ENCODE data around the gene DCANP1.

The DCANP1 gene

GRCh38 chr5:135425641-135426040 lies 21.5 kb downstream of the DCANP1 start:
- no peak for TF ChIP-seq ZFX (IDR thresholded peaks at IDR 0.05; ENCODE audit: borderline replicate concordance)
- TF ChIP-seq, protein P1, sequence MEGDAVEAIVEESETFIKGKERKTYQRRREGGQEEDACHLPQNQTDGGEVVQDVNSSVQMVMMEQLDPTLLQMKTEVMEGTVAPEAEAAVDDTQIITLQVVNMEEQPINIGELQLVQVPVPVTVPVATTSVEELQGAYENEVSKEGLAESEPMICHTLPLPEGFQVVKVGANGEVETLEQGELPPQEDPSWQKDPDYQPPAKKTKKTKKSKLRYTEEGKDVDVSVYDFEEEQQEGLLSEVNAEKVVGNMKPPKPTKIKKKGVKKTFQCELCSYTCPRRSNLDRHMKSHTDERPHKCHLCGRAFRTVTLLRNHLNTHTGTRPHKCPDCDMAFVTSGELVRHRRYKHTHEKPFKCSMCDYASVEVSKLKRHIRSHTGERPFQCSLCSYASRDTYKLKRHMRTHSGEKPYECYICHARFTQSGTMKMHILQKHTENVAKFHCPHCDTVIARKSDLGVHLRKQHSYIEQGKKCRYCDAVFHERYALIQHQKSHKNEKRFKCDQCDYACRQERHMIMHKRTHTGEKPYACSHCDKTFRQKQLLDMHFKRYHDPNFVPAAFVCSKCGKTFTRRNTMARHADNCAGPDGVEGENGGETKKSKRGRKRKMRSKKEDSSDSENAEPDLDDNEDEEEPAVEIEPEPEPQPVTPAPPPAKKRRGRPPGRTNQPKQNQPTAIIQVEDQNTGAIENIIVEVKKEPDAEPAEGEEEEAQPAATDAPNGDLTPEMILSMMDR (IDR thresholded peaks at IDR 0.05): no peak
- H3K27ac ChIP-seq: no peak overlapping the region

DNA sequence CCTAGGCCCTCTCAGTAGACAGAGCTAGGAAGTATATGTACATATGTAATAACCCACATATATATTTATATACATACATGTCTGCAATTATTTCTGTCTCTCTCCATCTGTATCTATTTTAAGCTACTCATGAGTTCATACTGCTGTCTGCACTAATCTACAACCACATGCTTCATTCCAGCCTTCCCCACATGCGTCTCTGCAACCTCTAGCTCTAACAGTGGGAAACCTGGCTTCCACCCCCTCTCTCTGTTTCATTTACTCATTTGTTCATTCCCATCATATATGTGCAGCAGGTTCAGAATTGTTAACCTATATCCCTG lies 23.3 kb downstream of the DCANP1 start:
- TF ChIP-seq ZFX (IDR thresholded peaks at IDR 0.05; ENCODE audit: borderline replicate concordance): no peak

DNA sequence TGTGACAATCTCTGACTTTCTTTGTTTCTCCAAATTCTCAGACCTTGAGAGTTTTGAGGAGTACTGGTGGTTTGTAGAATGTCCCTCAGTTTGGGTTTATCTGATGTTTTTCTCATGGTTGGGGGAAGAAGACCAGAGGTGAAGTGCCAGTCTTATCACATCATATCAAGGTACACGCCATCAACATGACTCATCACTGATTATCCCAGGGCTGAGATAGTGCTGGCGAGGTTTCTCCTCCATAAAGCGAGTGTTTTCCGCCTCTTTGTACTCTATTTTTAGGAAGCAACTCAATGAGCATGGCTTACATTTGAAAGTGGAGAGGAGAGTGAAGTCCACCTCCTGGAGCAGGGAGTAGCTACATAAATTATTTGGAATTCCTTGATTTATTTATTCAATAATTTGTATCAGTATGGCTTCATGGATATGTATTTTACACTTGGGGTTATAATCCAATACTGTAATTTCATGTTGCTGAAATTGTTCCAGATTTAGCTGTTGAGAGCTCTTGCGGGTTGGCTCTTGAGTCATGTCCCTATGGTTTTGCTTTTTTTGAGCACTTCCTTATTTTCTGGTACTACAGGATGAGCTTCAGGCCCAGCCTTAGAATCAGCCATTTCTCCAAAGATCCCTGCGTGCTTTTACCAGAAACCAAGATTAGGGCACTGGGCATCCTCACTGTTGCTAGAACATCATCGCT lies 23.9 kb downstream of the DCANP1 start:
- TF ChIP-seq ZFX (IDR thresholded peaks at IDR 0.05; ENCODE audit: borderline replicate concordance): no peak
- TF ChIP-seq, protein P1 (IDR thresholded peaks at IDR 0.05): no peak
- H3K27ac ChIP-seq: no peak overlapping the region

More for the DNA sequence above, 23.3 kb downstream of the DCANP1 start:
- H3K27ac ChIP-seq: no peak overlapping the region

DNA sequence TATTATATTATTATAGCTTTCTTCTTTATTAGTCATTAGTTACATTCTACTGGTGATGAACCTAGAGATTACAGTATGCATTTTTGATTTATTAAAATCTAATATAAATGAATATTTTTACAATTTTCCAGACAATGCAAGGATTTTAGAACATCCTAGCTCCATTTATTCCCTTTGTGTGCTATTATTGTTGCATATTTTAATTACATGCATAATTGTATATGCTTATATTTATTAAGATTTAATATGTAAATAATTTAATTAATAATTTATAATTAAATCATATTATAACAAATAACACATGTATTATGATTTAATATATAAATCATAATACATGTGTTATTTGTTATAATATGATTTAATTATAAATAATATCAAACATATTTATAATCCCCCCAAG lies 24.7 kb downstream of the DCANP1 start:
- TF ChIP-seq, protein P1 (IDR thresholded peaks at IDR 0.05): no peak
- TF ChIP-seq ZFX (IDR thresholded peaks at IDR 0.05; ENCODE audit: borderline replicate concordance): no peak
- no peak overlapping the region for H3K27ac ChIP-seq

GRCh38 chr5:135417083-135417482 lies 30.1 kb downstream of the DCANP1 start:
- H3K27ac ChIP-seq: no peak overlapping the region
- TF ChIP-seq ZFX (IDR thresholded peaks at IDR 0.05; ENCODE audit: borderline replicate concordance): no peak
- TF ChIP-seq, protein P1 (IDR thresholded peaks at IDR 0.05): no peak

GRCh38 chr5:135405082-135405481 lies 42.1 kb downstream of the DCANP1 start:
- no peak overlapping the region for H3K27ac ChIP-seq
- TF ChIP-seq, protein P1 (IDR thresholded peaks at IDR 0.05): no peak
- no peak for TF ChIP-seq ZFX (IDR thresholded peaks at IDR 0.05; ENCODE audit: borderline replicate concordance)

GRCh38 chr5:135402031-135402430 lies 45.1 kb downstream of the DCANP1 start:
- TF ChIP-seq, protein P1 (IDR thresholded peaks at IDR 0.05): no peak
- TF ChIP-seq ZFX (IDR thresholded peaks at IDR 0.05; ENCODE audit: borderline replicate concordance): no peak
- no peak overlapping the region for H3K27ac ChIP-seq

- TF ChIP-seq, protein P1 (IDR thresholded peaks at IDR 0.05): no peak
- no peak for TF ChIP-seq ZFX (IDR thresholded peaks at IDR 0.05; ENCODE audit: borderline replicate concordance)
- no peak overlapping the region for H3K27ac ChIP-seq
These were observed 46.3 kb downstream of the DCANP1 start for GRCh38 chr5:135400866-135401265.

Data from 22Rv1 (cell line).